ENCODE results near the gene IKZF1.

The IKZF1 gene

DNA sequence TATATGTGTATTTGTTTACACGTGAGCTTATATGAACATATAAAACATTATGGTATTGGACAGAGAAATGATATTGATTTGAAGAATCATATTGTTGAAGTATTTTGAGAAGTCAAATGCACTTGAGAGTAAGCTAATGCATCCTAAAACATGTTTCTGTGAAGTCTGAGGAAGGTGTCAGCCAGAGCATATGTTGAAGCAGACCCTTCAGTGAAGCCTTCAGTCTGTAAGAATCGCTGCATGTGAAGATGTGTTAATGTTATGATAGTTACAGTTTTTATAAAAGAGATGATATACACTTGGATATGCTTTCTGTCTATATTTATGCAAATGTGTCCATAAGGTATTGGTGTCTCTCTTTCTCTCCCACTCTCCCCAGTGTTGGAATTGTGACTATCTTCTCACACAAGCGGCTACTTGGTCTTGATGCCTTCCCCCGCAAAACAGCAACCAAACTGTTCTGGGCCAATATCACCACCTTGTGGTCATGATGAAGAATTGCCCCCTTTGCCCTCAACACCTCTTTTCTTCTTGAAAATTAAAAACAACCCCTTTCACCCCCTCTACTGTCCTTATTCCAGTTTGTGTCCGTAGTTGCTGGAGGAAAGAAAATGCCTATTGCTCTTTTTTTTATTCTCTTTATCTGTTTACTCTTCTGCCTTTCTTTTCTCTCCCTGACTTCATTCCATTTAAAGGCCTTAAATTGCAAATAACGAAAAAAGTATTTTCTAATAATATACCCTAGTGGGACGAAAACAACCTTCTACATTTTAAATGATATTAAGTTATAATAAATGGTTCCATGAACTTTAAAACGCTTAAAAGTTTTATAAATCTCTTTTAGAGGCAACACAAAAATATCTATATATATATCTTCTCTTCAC is 64.9 kb downstream of the IKZF1 start:
- no peak for DNase-seq

DNA sequence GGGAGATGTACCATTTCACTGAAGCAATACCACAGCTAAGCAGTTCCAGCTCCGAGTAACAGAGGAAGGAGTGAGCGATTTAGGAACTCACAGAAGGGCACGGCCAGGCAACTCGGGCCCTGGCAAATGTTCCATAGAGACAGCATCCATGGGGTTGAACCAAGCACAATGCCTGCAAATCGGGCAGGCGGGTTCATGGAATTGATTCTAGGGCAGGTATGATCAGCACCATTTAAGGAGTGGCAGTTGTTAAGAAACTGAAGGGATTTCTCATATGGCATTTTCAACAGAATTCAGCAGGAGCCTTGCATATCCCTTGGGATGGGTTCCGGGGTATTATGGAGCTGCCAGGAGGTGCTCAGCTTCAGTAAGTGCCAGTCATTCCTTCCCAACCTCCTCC is 66.4 kb downstream of the IKZF1 start:
- DNase-seq = no peak

DNA sequence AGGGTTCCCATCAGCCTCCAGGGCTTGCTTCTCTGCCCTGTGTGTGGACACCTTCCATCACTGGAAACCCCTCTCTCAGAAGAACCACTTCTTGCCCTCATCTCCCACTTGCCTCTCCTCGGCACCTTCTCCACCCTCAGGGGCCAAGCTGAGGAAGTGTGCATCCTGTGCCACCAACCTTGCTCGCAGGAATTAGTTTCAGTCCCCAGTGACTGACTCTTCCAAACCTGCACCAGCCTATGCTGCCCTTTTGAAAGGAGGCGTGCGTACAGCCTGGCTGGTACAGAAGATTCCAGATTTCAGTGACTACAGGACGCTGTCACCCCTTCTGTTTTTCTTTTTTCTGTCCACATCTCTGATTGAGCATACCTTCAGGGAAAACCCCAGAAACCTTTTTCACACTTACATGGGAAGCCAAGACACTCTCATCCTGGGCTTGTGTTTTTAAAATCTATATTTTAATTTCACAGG is 67.1 kb downstream of the IKZF1 start:
- DNase-seq = no peak

DNA sequence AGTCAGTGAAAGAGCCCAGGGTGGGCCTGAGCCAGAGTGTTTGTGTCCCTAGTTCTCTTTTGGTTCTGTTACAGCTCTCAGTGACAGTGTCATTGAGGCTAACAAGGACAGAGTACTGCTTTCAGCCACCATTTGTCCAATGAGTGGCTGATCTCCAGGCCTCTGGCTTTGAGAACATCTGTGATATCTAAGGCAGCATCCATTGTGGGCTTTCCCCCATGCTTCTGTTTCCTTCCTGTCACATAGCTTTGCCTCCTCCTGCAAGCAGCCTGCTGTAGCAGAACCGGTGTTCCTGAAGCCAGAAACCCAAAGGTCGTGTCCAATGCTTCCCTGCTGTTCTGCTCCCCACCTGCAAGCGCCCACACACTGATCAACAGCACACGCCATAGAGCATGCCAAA is 68.4 kb downstream of the IKZF1 start:
- DNase-seq = no peak

DNA sequence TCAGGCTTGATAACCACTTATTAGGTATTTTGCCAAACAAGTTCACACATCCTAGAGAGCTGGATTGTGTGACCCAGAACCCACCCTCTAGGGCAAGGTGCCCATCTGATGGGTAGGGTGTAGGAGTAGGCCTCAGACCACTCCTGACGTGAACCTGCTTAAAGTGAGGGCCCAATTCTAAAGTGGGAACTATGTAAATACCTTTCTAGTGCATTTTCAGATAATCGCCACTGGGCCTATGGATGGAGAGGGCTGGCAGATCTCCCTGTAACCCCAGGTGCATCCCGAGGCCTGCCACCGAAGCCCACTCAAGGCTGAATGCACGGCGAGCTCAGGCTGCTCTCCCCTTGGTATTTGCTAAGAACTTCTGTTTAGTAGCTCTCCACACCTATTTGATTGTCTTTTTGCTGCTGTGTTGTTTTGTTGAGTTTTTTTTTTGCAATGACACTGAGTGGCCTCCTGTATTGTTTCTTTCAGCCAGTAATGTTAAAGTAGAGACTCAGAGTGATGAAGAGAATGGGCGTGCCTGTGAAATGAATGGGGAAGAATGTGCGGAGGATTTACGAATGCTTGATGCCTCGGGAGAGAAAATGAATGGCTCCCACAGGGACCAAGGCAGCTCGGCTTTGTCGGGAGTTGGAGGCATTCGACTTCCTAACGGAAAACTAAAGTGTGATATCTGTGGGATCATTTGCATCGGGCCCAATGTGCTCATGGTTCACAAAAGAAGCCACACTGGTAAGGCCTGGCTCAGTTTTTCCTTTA is 71.7 kb downstream of the IKZF1 start:
- DNase-seq = no peak

DNA sequence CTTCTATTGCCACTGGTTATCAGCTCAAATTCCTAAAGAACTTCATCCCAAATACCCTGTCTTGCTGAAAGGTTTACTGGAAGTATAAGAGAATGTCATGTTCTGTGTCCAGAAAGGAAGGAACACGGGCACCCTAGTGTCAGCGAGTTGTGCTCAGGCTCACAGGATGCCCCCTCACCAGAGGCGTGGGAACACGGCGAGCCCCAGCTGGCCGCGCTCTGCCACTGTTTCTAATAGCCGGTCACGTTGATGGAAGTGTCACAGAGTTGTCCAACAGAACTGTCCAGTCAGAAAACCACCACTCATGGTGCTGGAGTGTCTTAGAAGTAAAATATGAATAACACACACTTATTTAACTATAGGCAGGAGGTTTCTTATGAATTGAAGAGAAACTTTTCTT is 72.8 kb downstream of the IKZF1 start:
- no peak for DNase-seq

DNA sequence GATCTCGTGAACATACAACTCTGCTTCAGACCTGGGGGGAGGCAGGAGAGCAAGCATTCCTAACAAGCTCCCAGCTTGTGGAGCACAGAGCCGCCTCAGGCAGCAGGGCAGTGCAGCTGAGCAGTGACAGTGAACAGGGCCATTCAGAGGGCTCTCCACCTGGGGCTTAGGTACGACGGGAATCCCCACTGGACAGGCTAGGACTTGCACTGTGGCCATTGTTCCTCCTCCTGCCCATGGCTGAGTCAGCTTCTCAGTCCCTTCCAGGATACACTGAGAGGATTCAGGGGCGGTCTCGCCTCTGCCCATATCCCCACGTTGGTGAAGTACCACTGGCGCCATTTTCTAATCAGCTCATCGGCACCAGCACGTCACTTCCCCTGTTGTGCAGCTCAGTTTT is 74.6 kb downstream of the IKZF1 start:
- DNase-seq = no peak

DNA sequence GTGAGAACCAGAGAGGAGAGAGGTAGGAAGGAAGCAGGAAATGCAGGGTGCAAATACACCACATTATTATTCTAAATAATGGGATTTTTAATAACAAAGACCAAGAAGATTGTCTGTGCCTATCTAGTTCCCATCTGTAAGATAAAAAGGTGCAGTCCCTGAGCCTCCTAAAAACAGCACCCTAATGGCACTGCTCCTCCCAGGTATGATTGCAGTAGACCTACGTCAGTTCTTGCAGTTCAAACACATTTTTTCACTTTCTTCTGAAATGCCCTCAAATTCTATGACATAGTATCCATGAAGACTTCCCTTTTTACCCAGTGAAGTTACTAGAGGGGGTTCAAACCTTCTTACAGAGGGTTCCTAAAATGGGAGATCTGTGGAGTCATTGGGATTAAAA is 75.0 kb downstream of the IKZF1 start:
- no peak for DNase-seq

DNA sequence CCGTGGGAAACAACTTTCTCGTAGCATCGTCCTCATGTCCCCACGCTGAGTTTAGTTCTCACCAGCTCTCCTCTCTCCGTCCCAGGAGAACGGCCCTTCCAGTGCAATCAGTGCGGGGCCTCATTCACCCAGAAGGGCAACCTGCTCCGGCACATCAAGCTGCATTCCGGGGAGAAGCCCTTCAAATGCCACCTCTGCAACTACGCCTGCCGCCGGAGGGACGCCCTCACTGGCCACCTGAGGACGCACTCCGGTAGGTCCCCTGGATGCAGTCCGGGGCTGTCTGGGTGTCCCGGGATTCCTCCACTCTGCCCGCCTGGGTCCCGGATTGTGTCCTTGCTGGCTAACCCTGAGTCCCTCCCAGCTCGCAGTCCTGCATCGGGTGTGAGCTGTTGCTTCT is 77.9 kb downstream of the IKZF1 start:
- no peak for DNase-seq

DNA sequence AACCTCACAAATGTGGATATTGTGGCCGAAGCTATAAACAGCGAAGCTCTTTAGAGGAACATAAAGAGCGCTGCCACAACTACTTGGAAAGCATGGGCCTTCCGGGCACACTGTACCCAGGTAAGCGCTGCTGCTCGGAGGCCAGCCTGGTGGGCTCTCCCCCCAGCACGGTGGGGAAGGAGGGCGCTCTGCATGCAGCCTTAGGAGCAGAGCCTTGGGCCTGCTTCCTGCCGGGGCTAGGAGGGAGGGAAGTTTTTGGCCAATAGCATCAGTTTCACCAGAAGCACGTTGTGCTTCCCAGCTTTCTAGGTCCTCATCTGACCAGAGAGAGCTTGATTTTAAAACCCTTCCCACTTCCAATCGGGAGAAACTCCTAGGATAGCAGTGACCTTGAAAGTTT is 82.8 kb downstream of the IKZF1 start:
- DNase-seq = no peak

DNA sequence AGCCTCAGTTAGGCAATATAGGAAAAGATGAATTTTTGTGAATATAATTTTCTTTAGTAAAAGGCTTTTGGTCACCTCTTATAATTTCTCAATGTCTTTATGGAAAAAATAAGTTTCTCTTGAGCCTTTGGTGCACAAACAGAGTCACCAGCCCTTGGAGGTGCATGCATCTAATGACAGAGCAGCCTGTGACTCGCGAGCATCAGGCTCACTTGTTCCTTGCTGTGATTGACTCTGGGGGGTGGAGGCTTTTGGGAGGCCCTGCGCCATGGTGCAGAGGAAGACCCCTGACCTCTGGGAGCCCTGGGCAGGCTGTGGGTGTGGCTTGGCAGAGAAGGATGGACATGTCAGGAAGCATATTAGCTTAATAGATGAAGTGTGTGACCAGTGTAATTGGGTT is 85.4 kb downstream of the IKZF1 start:
- no peak for DNase-seq

DNA sequence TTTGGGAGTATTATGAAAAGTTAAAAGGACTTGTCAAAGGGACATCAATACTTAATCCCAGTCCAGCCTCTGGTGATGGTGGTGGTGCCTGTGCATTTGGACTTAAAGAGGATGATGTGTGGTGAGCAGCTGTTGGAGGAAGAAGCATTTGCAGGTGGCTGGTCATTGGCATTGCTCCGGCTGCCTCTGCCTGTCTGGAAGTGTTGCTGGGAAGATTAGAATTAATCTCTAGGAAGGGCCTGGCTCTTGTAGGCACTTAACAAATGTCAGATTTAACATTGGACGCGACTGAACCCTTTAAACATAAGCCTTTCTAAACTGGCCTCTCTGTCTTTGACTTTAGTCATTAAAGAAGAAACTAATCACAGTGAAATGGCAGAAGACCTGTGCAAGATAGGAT is 86.9 kb downstream of the IKZF1 start:
- DNase-seq = no peak

DNA sequence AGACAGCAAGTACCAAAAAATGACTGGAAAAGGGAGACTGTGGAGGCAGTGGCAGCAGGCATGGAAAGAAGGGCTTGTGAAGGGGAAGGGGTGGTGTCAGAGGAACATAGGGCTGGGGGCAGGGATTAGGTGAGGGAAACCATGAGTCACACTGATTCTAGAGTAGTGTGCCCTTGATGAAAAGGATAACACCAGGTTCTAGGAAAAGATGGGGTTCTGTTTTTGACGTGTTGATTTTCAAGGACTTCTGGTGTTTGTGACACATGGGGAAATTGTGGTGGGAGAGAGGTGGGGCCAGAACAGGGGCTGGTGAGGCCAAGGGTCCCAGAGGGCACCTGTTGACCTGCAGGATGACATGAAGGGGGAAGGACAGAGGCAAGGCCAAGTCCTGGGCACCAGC is 88.6 kb downstream of the IKZF1 start:
- no peak for DNase-seq

DNA sequence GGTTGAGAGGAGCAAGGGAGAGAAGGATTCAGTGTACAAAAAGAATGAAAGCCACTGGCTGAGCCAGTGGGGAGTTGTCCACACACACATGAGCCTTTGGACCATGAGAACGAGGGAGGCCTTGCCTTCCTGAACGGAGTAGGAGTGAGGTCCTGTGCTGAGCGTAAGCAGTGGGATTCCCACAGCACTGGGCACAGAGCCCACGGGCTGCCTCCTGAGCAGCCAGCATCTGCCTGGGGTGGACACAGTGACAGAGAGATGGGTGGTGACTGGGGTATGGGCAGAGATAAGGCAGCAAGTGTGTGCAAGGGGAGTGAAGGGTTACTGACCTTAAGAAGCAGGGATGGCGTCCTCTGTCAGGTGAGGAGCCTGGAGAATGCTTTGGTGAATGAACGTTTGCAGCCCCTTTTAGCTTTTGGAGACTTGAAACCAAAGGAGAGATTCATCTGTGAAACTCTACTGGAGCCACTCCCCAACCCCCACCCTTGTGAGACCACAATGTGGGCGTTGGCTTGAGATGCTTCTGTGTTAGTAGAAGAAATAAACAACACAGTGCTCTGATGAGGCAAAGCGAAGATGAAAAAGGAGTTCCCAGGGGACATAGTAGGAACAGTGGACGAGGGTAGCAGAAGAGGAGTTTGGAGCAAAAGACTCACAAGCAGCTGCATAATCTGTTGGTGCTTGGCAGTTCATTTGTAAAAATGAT is 89.2 kb downstream of the IKZF1 start:
- no peak for DNase-seq

DNA sequence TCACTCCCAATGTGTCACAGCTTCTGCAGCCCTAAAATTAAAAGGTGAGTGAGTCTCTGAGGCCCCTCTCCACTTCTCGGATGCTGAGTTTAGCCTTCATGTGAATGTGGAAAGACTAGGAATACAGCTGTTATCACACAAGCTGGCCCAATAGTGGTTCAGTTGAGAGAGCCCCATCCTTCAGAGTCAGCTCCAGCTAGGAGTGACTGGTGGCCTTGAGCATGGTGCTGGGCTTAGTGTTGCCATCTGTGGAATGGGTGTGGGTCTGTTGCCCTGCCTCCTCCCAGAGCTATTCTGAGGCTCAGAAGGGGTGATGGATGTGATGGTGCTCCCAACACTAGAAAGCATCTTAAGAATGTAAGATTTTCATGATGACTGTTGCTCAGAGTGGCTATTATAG is 89.8 kb downstream of the IKZF1 start:
- no peak for DNase-seq

DNA sequence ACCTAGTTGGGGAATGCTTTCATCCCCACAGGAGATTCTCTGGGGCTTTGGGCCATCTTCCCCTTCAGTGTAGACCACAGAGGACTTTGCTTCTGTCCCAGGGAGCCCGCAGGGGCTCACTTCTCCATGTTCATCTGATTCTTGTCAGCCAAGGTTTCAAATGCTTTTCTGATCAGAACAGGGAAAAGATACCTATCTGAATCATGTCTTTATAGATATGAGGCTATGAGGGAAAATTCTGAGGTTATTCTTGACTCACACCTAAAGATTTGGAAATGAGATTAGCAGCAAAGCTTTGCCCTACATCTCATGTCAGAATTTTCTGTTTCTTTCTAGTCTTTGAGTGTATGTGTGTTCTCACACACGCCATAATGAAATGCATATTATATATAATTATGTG is 92.3 kb downstream of the IKZF1 start:
- DNase-seq = no peak

DNA sequence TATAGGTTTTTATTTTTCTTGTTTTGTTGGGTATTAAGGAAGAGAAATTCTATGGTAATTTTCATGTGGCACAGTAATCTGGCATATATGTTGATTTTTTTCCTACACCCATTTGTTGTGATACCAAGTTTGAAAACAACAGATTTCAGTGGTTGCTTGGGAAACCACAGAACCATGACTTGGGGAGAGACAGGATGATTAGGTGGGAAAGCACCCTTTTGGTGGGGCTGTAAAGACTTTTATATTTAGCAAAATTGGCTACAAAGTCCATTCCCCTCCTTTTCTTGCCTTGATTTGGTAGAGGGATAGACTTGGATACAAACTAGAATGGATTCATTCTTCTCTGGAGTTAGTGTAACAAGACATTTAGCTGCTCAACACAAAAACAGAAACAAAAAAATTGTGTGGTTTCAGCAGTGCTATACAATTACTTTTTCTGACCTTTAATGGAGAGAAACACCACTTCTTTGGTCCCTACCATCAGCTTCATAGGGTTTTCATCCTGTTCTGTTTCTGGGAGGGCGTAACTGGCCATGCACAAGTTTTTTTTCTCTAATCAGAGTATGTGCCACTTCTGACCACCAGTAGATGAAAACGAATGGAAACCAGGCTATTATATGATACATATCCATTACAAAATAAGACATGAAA is 92.9 kb downstream of the IKZF1 start:
- no peak for DNase-seq

DNA sequence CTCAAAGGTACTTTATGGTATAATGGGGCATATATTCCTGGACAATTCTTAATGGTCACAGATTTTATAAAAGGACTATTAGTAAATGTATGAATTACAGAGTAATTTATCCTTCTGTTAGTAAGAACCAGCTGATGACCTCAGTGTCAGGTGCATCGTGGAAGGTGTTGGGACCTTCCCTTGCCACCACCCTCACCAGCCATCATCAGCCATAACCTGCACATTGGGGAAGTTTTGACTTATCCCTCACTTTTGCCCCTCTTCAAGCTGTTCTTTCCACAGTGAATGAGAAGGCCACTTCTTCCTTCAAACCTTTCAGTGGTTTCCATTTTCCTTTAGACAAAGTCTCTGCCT is 93.4 kb downstream of the IKZF1 start:
- DNase-seq = no peak

DNA sequence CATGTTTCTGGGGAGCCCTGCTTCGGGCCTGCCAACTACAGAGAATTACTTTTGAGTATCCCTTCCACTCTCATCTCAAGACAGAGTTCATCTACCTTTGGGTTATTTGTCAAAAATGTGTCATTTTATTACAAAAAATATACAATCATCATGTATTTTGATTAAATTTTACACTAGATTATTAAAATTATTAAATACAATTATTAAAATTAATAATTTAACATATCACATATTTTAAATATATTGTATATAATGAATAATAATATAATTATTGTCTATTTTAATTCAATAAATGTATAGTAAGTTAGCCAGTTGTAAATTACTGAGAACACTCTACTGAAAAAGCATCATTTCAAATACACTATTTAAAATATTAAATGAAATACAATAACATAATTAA is 94.7 kb downstream of the IKZF1 start:
- no peak for DNase-seq

DNA sequence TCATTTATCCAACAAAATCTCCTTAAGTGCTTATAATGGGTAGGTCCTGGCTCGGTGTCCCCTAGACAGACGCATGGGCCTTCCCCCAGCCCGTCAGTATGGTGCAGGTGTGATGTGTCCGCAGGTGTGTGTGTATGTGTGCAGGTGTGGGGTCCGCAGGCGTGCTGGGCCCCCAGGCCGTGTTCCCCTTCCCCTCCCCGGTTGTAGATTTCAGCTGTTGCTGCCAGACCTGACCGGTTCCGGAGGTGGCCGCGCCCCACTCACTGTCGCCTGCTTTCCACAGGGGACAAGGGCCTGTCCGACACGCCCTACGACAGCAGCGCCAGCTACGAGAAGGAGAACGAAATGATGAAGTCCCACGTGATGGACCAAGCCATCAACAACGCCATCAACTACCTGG is 95.1 kb downstream of the IKZF1 start:
- DNase-seq = no peak

DNA sequence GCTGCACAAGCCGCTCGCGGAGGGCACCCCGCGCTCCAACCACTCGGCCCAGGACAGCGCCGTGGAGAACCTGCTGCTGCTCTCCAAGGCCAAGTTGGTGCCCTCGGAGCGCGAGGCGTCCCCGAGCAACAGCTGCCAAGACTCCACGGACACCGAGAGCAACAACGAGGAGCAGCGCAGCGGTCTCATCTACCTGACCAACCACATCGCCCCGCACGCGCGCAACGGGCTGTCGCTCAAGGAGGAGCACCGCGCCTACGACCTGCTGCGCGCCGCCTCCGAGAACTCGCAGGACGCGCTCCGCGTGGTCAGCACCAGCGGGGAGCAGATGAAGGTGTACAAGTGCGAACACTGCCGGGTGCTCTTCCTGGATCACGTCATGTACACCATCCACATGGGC is 95.6 kb downstream of the IKZF1 start:
- peak in 1 of 58 donors; percentile 18 for DNase-seq

DNA sequence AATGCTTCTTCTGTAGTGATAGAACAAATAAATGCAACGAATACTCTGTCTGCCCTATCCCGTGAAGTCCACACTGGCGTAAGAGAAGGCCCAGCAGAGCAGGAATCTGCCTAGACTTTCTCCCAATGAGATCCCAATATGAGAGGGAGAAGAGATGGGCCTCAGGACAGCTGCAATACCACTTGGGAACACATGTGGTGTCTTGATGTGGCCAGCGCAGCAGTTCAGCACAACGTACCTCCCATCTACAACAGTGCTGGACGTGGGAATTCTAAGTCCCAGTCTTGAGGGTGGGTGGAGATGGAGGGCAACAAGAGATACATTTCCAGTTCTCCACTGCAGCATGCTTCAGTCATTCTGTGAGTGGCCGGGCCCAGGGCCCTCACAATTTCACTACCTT is 99.9 kb downstream of the IKZF1 start:
- no peak for DNase-seq
